GM12878 (cell line): ENCODE measurements around the gene SLU7. TPM values are rescaled to one million over a fixed set of nuclear protein-coding genes. Genes with fewer than 3 reads are reported as not detected.

Source experiments
- ASH2L ChIP-seq: fragments of 300-600, 200-600 bp; sonication (generic); IDR thresholded peaks from 2 replicates; pipeline ENCODE4 v1.6.1; 2017; ENCODE audit warnings: low read depth, mild to moderate bottlenecking, borderline replicate concordance
- BACH1 ChIP-seq: fragments of 450-650 bp; IDR thresholded peaks from 2 replicates; pipeline ENCODE4 v1.6.1; 2017; ENCODE audit warnings: mild to moderate bottlenecking, borderline replicate concordance
- BCL11A ChIP-seq: IDR thresholded peaks from 2 replicates; pipeline ENCODE4 v1.6.1; 2011; ENCODE audit warnings: low read depth, low read length
- BMI1 ChIP-seq: fragments of 450-650 bp; IDR thresholded peaks from 2 replicates; pipeline ENCODE4 v1.6.1; 2016; ENCODE audit warnings: mild to moderate bottlenecking, moderate library complexity, borderline replicate concordance
- CHD1 ChIP-seq: IDR thresholded peaks from 2 replicates; pipeline ENCODE4 v1.6.1; 2012; ENCODE audit warnings: low read depth, low read length, improper control_type of control experiment
- CHD2 ChIP-seq: IDR thresholded peaks from 2 replicates; pipeline ENCODE4 v1.6.1; 2011; ENCODE audit warnings: low read depth, low read length, improper control_type of control experiment, borderline replicate concordance
- CREB1 ChIP-seq: IDR thresholded peaks from 2 replicates; pipeline ENCODE4 v1.6.1; 2012; ENCODE audit warnings: low read depth, mild to moderate bottlenecking, inconsistent platforms
- ELK1 ChIP-seq: IDR thresholded peaks from 2 replicates; pipeline ENCODE4 v1.6.1; 2012; ENCODE audit warnings: low read depth, low read length, improper control_type of control experiment
- GABPA ChIP-seq: IDR thresholded peaks from 2 replicates; pipeline ENCODE4 v1.6.1; 2014; ENCODE audit warnings: antibody characterized with exemption, low read depth, mild to moderate bottlenecking, inconsistent platforms
- IKZF2 ChIP-seq, 2 experiments: fragments of 450-650 bp; IDR thresholded peaks; 2 replicates each; pipeline ENCODE4 v1.6.1; 2017; ENCODE audit warnings: mild to moderate bottlenecking in 2 of 2, moderate library complexity in 2 of 2
- NBN ChIP-seq: fragments of 450-650 bp; IDR thresholded peaks from 2 replicates; pipeline ENCODE4 v1.6.1; 2016
- PAX5 ChIP-seq: IDR thresholded peaks from 2 replicates; pipeline ENCODE4 v1.6.1; 2011; ENCODE audit warnings: low read depth, low read length, borderline replicate concordance
- PKNOX1 ChIP-seq: fragments of 450-650 bp; IDR thresholded peaks from 2 replicates; pipeline ENCODE4 v1.6.1; 2016; ENCODE audit warnings: mild to moderate bottlenecking
- PML ChIP-seq: IDR thresholded peaks from 2 replicates; pipeline ENCODE4 v1.6.1; 2012; ENCODE audit warnings: low read length, inconsistent platforms
- RAD51 ChIP-seq: fragments of 450-650 bp; IDR thresholded peaks from 2 replicates; pipeline ENCODE4 v1.6.1; 2016; ENCODE audit warnings: moderate library complexity, mild to moderate bottlenecking, inconsistent platforms
- RBBP5 ChIP-seq: fragments of 200-600 bp; sonication (generic); conservative IDR thresholded peaks from 2 replicates; pipeline ENCODE4 v1.6.1; 2016
- RELA ChIP-seq: fragments of 450-650 bp; IDR thresholded peaks from 2 replicates; pipeline ENCODE4 v1.8.0; 2014; ENCODE audit warnings: borderline replicate concordance; ENCODE audit not compliant: partially characterized antibody
- RUNX3 ChIP-seq: IDR thresholded peaks from 2 replicates; pipeline ENCODE4 v1.6.1; 2012; ENCODE audit warnings: low read length, inconsistent platforms
- TCF3 ChIP-seq: IDR thresholded peaks from 2 replicates; pipeline ENCODE4 v1.6.1; 2012; ENCODE audit warnings: low read depth, mild to moderate bottlenecking, low read length, borderline replicate concordance; ENCODE audit not compliant: insufficient read depth
- TCF7 ChIP-seq: IDR thresholded peaks from 2 replicates; pipeline ENCODE4 v1.6.1; 2014; ENCODE audit warnings: antibody characterized with exemption, borderline replicate concordance
- WRNIP1 ChIP-seq: IDR thresholded peaks from 2 replicates; pipeline ENCODE4 v1.6.1; 2011; ENCODE audit warnings: low read depth, low read length, improper control_type of control experiment, borderline replicate concordance
- YBX1 ChIP-seq: fragments of 450-650 bp; IDR thresholded peaks from 2 replicates; pipeline ENCODE4 v1.6.1; 2016; ENCODE audit warnings: antibody characterized with exemption
- ZBTB4 ChIP-seq: fragments of 450-650 bp; formaldehyde crosslinking; IDR thresholded peaks from 2 replicates; pipeline ENCODE4 v1.4.0; 2022; ENCODE audit warnings: mild to moderate bottlenecking, moderate library complexity
- ZNF207 ChIP-seq: fragments of 450-650 bp; IDR thresholded peaks from 2 replicates; pipeline ENCODE4 v1.6.1; 2014; ENCODE audit warnings: antibody characterized with exemption, mild to moderate bottlenecking, borderline replicate concordance
- ZNF274 ChIP-seq: IDR thresholded peaks from one replicate; pipeline ENCODE4 v1.8.0; 2011; ENCODE audit not compliant: insufficient read length, insufficient read depth
- ZNF622 ChIP-seq: fragments of 450-650 bp; IDR thresholded peaks from 2 replicates; pipeline ENCODE4 v1.6.1; 2017; ENCODE audit warnings: mild to moderate bottlenecking, inconsistent platforms
- polyA plus RNA-seq, 11 experiments: library from polyadenylated mRNA; depleted of rRNA in 4 of 11; unstranded in 6 of 11; stranded (reverse) in 5 of 11; fragments of >200 nt; fragmentation: Nextera tagmentation in 4 of 11; fragmentation: Illumina TruSeq in 1 of 11; extraction: Ambion mirVana in 4 of 11; extraction: Trizol in 1 of 11; gene quantifications; 1 replicate in 1 of 11; 2 replicates in 10 of 11; pipeline versions ENCODE4 v1.2.1 to v1.2.3, GENCODE V29; 2011 to 2016; ENCODE audit warnings: inconsistent platforms in 2 of 11, missing spikeins in 2 of 11, low read depth in 1 of 11
- total RNA-seq, 4 experiments: library from RNA; depleted of rRNA in 3 of 4; stranded (reverse); fragments of >200 nt in 3 of 4; fragmentation: Illumina TruSeq in 1 of 4; extraction: Trizol in 1 of 4; gene quantifications; 2 replicates each; pipeline versions ENCODE4 v1.2.1 to v1.2.3, GENCODE V29; 2013 to 2021

Gene SLU7
- total and polyA plus RNA-seq, 10 of the 15 experiments (the other 5 are each of a cell fraction or from before 2014, with no cell fraction given), result 32.7 to 55.2 (median 46.6) TPM

GRCh38 chr5:160399402-160400353, 19.2 kb downstream of the SLU7 start, which contains the start of gene FAM200C (continued):
- no peak for TF ChIP-seq BMI1
- no peak for TF ChIP-seq ASH2L
- no peak for TF ChIP-seq ZNF622
- no peak for TF ChIP-seq RAD51
- TF ChIP-seq CHD2, result no peak
- no peak for TF ChIP-seq CHD1
- no peak for TF ChIP-seq TCF3
- no peak for TF ChIP-seq GABPA
- TF ChIP-seq PKNOX1, result no peak
- no peak for TF ChIP-seq ELK1
- no peak for TF ChIP-seq CREB1
- TF ChIP-seq IKZF2 (IDR thresholded peaks at IDR 0.05), result peak; percentile 81 to 85
- peak; percentile 64; the same call in 1 of the 2 replicates for TF ChIP-seq RUNX3
- TF ChIP-seq RBBP5, result no peak
- TF ChIP-seq RELA, result peak; percentile 28
- TF ChIP-seq ZNF274, result no peak
- no peak for TF ChIP-seq WRNIP1
- 0 out of 2 replicates have a peak, but pooled peaks have one; percentile 49 for TF ChIP-seq NBN
- TF ChIP-seq BACH1, result no peak
- TF ChIP-seq TCF7, result no peak
- TF ChIP-seq ZBTB4 (CRISPR knock-in tag), result no peak
- TF ChIP-seq ZNF207, result no peak
- no peak for TF ChIP-seq YBX1
- peak; percentile 85; the same call in 1 of the 2 replicates for TF ChIP-seq PML
- TF ChIP-seq PAX5, result no peak
- TF ChIP-seq BCL11A, result no peak
